22Rv1 (cell line): ENCODE results near the gene PRICKLE4.

ENCODE experiments used
- ZFX ChIP-seq: fragments of 450-650 bp; IDR thresholded peaks from 2 replicates; pipeline ENCODE4 v1.6.1; 2017; ENCODE audit warnings: antibody characterized with exemption, borderline replicate concordance
- TF ChIP-seq, protein P1 (sequence below): fragments of 450-650 bp; IDR thresholded peaks from 2 replicates; pipeline ENCODE4 v1.5.1; 2017; ENCODE audit warnings: mild to moderate bottlenecking

DNA sequence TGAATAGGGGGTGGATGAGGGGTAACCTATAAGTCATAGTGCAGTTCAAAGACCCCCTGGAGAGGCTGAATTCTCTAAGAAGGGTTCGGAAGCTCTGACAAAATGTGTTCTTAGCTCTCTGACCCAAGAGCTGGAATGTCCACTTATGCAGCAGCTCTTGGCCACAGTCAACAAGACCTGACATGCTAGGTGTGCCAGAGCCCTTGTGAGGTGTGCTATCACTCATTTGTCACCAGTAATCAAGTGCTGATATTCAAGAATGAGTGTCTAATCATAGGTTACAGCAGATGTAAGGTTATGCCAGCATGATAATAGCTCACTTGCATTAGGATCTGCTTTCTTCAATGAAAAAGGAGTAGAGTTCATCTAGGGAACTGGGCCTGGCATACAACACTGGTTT lies 35.0 kb downstream of the PRICKLE4 start:
- TF ChIP-seq, protein P1, sequence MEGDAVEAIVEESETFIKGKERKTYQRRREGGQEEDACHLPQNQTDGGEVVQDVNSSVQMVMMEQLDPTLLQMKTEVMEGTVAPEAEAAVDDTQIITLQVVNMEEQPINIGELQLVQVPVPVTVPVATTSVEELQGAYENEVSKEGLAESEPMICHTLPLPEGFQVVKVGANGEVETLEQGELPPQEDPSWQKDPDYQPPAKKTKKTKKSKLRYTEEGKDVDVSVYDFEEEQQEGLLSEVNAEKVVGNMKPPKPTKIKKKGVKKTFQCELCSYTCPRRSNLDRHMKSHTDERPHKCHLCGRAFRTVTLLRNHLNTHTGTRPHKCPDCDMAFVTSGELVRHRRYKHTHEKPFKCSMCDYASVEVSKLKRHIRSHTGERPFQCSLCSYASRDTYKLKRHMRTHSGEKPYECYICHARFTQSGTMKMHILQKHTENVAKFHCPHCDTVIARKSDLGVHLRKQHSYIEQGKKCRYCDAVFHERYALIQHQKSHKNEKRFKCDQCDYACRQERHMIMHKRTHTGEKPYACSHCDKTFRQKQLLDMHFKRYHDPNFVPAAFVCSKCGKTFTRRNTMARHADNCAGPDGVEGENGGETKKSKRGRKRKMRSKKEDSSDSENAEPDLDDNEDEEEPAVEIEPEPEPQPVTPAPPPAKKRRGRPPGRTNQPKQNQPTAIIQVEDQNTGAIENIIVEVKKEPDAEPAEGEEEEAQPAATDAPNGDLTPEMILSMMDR = no peak
- no peak for TF ChIP-seq ZFX
